ENCODE data around the gene ARHGAP45. TPM values are rescaled to one million over a fixed set of nuclear protein-coding genes. Genes with fewer than 3 reads are reported as not detected.
A peak's percentile ranks its signal among the peaks of the same experiment; 100 is the strongest.

Gene ARHGAP45
- total and polyA plus RNA-seq, 9 of the 15 experiments (the other 6 are each of a cell fraction or from before 2014, with no cell fraction given), result 0.08 to 22.1 (median 4.2) TPM

GRCh38 chr19:1131718-1132551 is 65.0 kb downstream of the ARHGAP45 start:
- WGBS (ENCODE audit: insufficient coverage, low coverage, missing lambda C conversion rate), result 25% methylated on average over 36 of the region's 64 CpGs
- in situ Hi-C loops (cut with MboI), result no loop called here
- Histone ChIP-seq H3K4me1 (replicated peaks in 1 of 2; ENCODE audit: control insufficient read depth in 2 of 2, insufficient read depth in 2 of 2, low read length in 2 of 2) (peaks cover 5 to 75% of the 10 kb centered on the region in 2 experiments), H3K9me1 (ENCODE audit: control insufficient read depth, insufficient read depth, low read length) (peaks cover 3% of the 10 kb centered on the region), H3K27ac (ENCODE audit: extremely low read depth, low read depth, low read length) (peak overlapping the region; percentile 80; the same call in 2 of the 3 replicates), H3K4me3 (peak overlapping the region; percentile 39), H2AFZ (ENCODE audit: low read depth, low read length) (0 out of 2 replicates have a peak overlapping the region, but pooled peaks have one; percentile 45), H3K79me2 (ENCODE audit: control insufficient read depth, insufficient read depth, low read length) (peaks cover 16% of the 10 kb centered on the region; the same call in 2 of the 3 replicates), H3K4me2 (ENCODE audit: insufficient read depth, low read length) (peak overlapping the region; percentile 50; the same call in 1 of the 2 replicates), H4K20me1 (replicated peaks; ENCODE audit: control insufficient read depth, insufficient read depth, low read length) (no peaks in the 10 kb centered on the region; the same call in 1 of the 2 replicates), H3K9me3 (replicated peaks; ENCODE audit: control insufficient read depth, insufficient read depth, low read depth, low read length) (no peaks in the 10 kb centered on the region), H3K9ac (ENCODE audit: insufficient read depth in 1 of 2, low read depth in 2 of 2, low read length in 2 of 2) (peak overlapping the region; percentile 53 to 90; a peak in 3 of 4 replicates), H3K27me3 (ENCODE audit: control insufficient read depth in 2 of 2, insufficient read depth in 2 of 2, low read length in 2 of 2) (no peaks in the 10 kb centered on the region), H3K36me3 (ENCODE audit: control insufficient read depth, insufficient read depth, low read length) (peaks cover 14% of the 10 kb centered on the region; the same call in 1 of the 3 replicates)
- no TSS peak for BruUV-seq (replicated peaks)
- POLR2A ChIA-PET, result interaction anchor here (0.6 to 1.4 kb wide), 4 partner anchors 15 to 240 kb away, joined by 3 to 5 read pairs (median 4); no protein-coding TSS in a partner anchor
- intact Hi-C loops (cut with micrococcal nuclease), result no loop called here
- DNase-seq (ENCODE audit: extremely low read depth in 1 of 4, low spot score in 3 of 4) (peak; percentile 40 to 79 (median 56)), FAIRE-seq (no peak), ATAC-seq (peak; percentile 92)
- CTCF ChIA-PET (ENCODE audit: low intra/inter-chr PET ratio), result no interaction called here
- TF ChIP-seq ZNF354B (CRISPR knock-in tag; IDR thresholded peaks at IDR 0.05) (no peak), ELF2 (CRISPR knock-in tag; IDR thresholded peaks at IDR 0.05) (0 out of 2 replicates have a peak, but pooled peaks have one; percentile 44), RBM22 (IDR thresholded peaks at IDR 0.05; ENCODE audit: low read depth, low read length, poor library complexity, severe bottlenecking) (peak; percentile 40), ZNF23 (CRISPR knock-in tag; IDR thresholded peaks at IDR 0.05) (no peak), PHF8 (IDR thresholded peaks at IDR 0.05; ENCODE audit: borderline replicate concordance, low read length) (peak; percentile 26; the same call in 1 of the 2 replicates), FIP1L1 (IDR thresholded peaks at IDR 0.05; ENCODE audit: low read depth, low read length, poor library complexity, severe bottlenecking) (peak; percentile 31), HNRNPLL (IDR thresholded peaks at IDR 0.05; ENCODE audit: low read depth, low read length, poor library complexity, severe bottlenecking) (peak; percentile 44), MAZ (CRISPR knock-in tag; conservative IDR thresholded peaks at IDR 0.05 in 1 of 2, IDR thresholded peaks at IDR 0.05 in 1 of 2) (peak in 1 of 2 experiments; percentile 17; a peak in 1 of 4 replicates), HDAC1 (IDR thresholded peaks at IDR 0.05) (peak in 1 of 2 experiments; percentile 30; a peak in 1 of 4 replicates), ELF1 (tag; IDR thresholded peaks at IDR 0.05) (peak; percentile 67), SP1 (CRISPR knock-in tag; IDR thresholded peaks at IDR 0.05) (peak; percentile 40; the same call in 1 of the 2 replicates), HMGN3 (IDR thresholded peaks at IDR 0.05; ENCODE audit: borderline replicate concordance, extremely low read depth, insufficient read length, low read depth, low read length) (peak; percentile 38), FOSL1 (tag; conservative IDR thresholded peaks at IDR 0.05) (peak; percentile 57), SPI1 (IDR thresholded peaks at IDR 0.05; ENCODE audit: borderline replicate concordance, low read depth, low read length) (peak; percentile 45; the same call in 1 of the 2 replicates), GABPA (tag; conservative IDR thresholded peaks at IDR 0.05; ENCODE audit: low read depth) (peak; percentile 67), RUNX1 (IDR thresholded peaks at IDR 0.05; ENCODE audit: low read depth) (no peak), CREM (IDR thresholded peaks at IDR 0.05; ENCODE audit: low read depth) (0 out of 2 replicates have a peak, but pooled peaks have one; percentile 11), SIN3A (IDR thresholded peaks at IDR 0.05; ENCODE audit: borderline replicate concordance in 2 of 2, control insufficient read depth in 1 of 2, low read depth in 2 of 2, low read length in 2 of 2) (peak in 1 of 2 experiments; percentile 66; a peak in 1 of 4 replicates), ATF7 (IDR thresholded peaks at IDR 0.05) (peak; percentile 46; the same call in 1 of the 2 replicates), ZBTB7A (IDR thresholded peaks at IDR 0.05; ENCODE audit: borderline replicate concordance, control insufficient read depth, low read depth, low read length) (peak; percentile 85; the same call in 1 of the 2 replicates), JUN (IDR thresholded peaks at IDR 0.05; ENCODE audit: borderline replicate concordance, low read depth, low read length) (0 out of 2 replicates have a peak, but pooled peaks have one; percentile 15), JUN (CRISPR knock-in tag; IDR thresholded peaks at IDR 0.05; ENCODE audit: borderline replicate concordance) (no peak)
